Liver (tissue), 9 donors: ENCODE measurements around the gene MYO18A. TPM values are rescaled to one million over a fixed set of nuclear protein-coding genes. Genes with fewer than 3 reads are reported as not detected.
"Not testable (repeated sequence)": the region's sequence is repeated elsewhere in the genome, so short reads cannot be mapped to it uniquely, and the experiment has no call there.

Source experiments
- DNase-seq: peaks from one replicate; pipeline ENCODE4 v3.0.0-alpha.2; 2017; ENCODE audit warnings: low spot score
- H3K27ac ChIP-seq, 2 donors: one replicate each; pipeline ENCODE4 v1.7.0; 2013; ENCODE audit warnings: inconsistent platforms in 2 of 2, low read length in 2 of 2, control low read depth in 1 of 2, low read depth in 1 of 2, mild to moderate bottlenecking in 1 of 2
- H3K27me3 ChIP-seq, 4 donors: one replicate each; pipeline versions ENCODE4 v1.6.1 to v1.7.0; 2013; ENCODE audit warnings: low read length in 3 of 4, inconsistent platforms in 1 of 4, mild to moderate bottlenecking in 1 of 4, moderate library complexity in 1 of 4; ENCODE audit not compliant: control insufficient read depth in 4 of 4, insufficient read depth in 4 of 4
- H3K36me3 ChIP-seq, 4 donors: one replicate each; pipeline versions ENCODE4 v1.6.1 to v1.7.0; 2013; ENCODE audit warnings: low read length in 3 of 4, mild to moderate bottlenecking in 3 of 4, low read depth in 1 of 4, moderate library complexity in 1 of 4; ENCODE audit not compliant: control insufficient read depth in 4 of 4, insufficient read depth in 3 of 4
- H3K4me1 ChIP-seq, 4 donors: one replicate each; pipeline versions ENCODE4 v1.6.1 to v1.7.0; 2013; ENCODE audit warnings: low read length in 3 of 4, mild to moderate bottlenecking in 3 of 4, moderate library complexity in 1 of 4; ENCODE audit not compliant: control insufficient read depth in 4 of 4, insufficient read depth in 4 of 4
- H3K4me3 ChIP-seq, 3 donors: one replicate each; pipeline versions ENCODE4 v1.6.1 to v1.7.0; 2013; ENCODE audit warnings: low read length in 3 of 3, control low read depth in 1 of 3, low read depth in 1 of 3, mild to moderate bottlenecking in 1 of 3
- H3K9ac ChIP-seq, 2 donors: one replicate each; pipeline ENCODE4 v1.7.0; 2013; ENCODE audit warnings: low read length in 2 of 2, mild to moderate bottlenecking in 2 of 2, moderate library complexity in 2 of 2, control low read depth in 1 of 2, low read depth in 1 of 2
- H3K9me3 ChIP-seq, 4 donors: one replicate each; pipeline versions ENCODE4 v1.6.1 to v1.7.0; 2013; ENCODE audit warnings: low read length in 3 of 4; ENCODE audit not compliant: control insufficient read depth in 4 of 4
- FOXA1 ChIP-seq: IDR thresholded peaks from 2 replicates; pipeline ENCODE4 v1.6.1; 2016; ENCODE audit warnings: antibody characterized with exemption
- FOXA2 ChIP-seq: IDR thresholded peaks from 2 replicates; pipeline ENCODE4 v1.6.1; 2016; ENCODE audit warnings: antibody characterized with exemption
- GABPA ChIP-seq, 2 donors: IDR thresholded peaks in 1 of 2; conservative IDR thresholded peaks in 1 of 2; 2 replicates each; pipeline ENCODE4 v1.6.1; 2016; ENCODE audit warnings: antibody characterized with exemption in 2 of 2, mild to moderate bottlenecking in 1 of 2, moderate library complexity in 1 of 2
- HNF4G ChIP-seq: IDR thresholded peaks from 2 replicates; pipeline ENCODE4 v1.6.1; 2016; ENCODE audit warnings: antibody characterized with exemption
- RXRA ChIP-seq, 2 donors: IDR thresholded peaks; 2 replicates each; pipeline ENCODE4 v1.6.1; 2017 to 2018; ENCODE audit warnings: antibody characterized with exemption in 2 of 2, mild to moderate bottlenecking in 1 of 2
- SP1 ChIP-seq: IDR thresholded peaks from 2 replicates; pipeline ENCODE4 v1.6.1; 2018; ENCODE audit warnings: antibody characterized with exemption, mild to moderate bottlenecking
- TAF1 ChIP-seq: conservative IDR thresholded peaks from 2 replicates; pipeline ENCODE4 v1.6.1; 2016; ENCODE audit warnings: antibody characterized with exemption, mild to moderate bottlenecking
- YY1 ChIP-seq: IDR thresholded peaks from 2 replicates; pipeline ENCODE4 v1.6.1; 2016; ENCODE audit warnings: antibody characterized with exemption, mild to moderate bottlenecking
- WGBS: extraction: QIAGEN DNeasy Blood & Tissue Kit; methylation state at CpG from one replicate; pipeline ENCODE4 v1.1.7; 2013; 5-methylcytosine and 5-hydroxymethylcytosine counted together
- polyA plus RNA-seq, 2 donors: library from polyadenylated mRNA; stranded (reverse) in 1 of 2; unstranded in 1 of 2; fragments of 200-250 nt in 1 of 2; fragments of >200 nt in 1 of 2; fragmentation: Nextera tagmentation in 1 of 2; extraction: Ambion mirVana in 1 of 2; gene quantifications; one replicate each; pipeline versions ENCODE4 v1.2.1 to v1.2.3, GENCODE V29; 2013 to 2015
- total RNA-seq, 2 donors: library from RNA; depleted of rRNA; stranded (reverse); fragments of >200 nt; gene quantifications; one replicate each; pipeline ENCODE4 v1.2.3, GENCODE V29; 2014
- TF ChIP-seq, protein P1 (sequence below): IDR thresholded peaks from 2 replicates; pipeline ENCODE4 v1.6.1; 2016; ENCODE audit warnings: antibody characterized with exemption, mild to moderate bottlenecking
- TF ChIP-seq, protein P2 (sequence below): IDR thresholded peaks from 2 replicates; pipeline ENCODE4 v1.6.1; 2016; ENCODE audit warnings: antibody characterized with exemption
- TF ChIP-seq, protein P3 (sequence below): fragments of 150-350 bp; IDR thresholded peaks from 2 replicates; pipeline ENCODE4 v1.5.1; 2017; ENCODE audit warnings: improper control_type of control experiment, low read depth, low read length; ENCODE audit not compliant: missing input control
- donor health status: healthy.
- donor health status: healthy.
- donor health status: healthy.
- donor health status: healthy.
- donor health status: healthy.

The MYO18A gene
- total and polyA plus RNA-seq, 4 donors = 26.3 to 81.6 (median 37.3) TPM

DNA sequence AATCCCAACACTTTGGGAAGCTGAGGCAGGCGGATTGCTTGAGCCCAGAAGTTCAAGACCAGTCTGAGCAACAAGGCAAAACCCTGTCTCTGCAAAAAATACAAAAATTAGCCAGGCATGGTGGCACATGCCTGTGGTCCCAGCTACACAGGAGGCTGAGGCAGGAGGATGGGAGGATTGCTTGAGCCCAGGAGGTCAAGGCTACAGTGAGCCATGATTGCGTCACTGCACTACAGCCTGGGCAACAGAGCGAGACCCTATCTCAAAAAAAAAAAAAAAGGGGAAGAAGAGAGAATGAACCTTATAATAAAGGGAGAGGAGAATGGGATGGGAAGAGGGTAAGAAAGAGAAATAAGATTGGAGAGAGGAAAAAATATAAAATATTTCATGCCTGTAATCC, 91.4 kb downstream of the MYO18A start:
- H3K9me3 ChIP-seq, DNase-seq, H3K4me1 ChIP-seq, H3K27ac ChIP-seq, H3K9ac ChIP-seq, H3K27me3 ChIP-seq, H3K4me3 ChIP-seq: not testable (repeated sequence)
- peaks cover 24 to 90% (median 81%) of the 10 kb centered on the region in 4 donors for H3K36me3 ChIP-seq
- 94% methylated on average over 3 of the region's 3 CpGs for WGBS

DNA sequence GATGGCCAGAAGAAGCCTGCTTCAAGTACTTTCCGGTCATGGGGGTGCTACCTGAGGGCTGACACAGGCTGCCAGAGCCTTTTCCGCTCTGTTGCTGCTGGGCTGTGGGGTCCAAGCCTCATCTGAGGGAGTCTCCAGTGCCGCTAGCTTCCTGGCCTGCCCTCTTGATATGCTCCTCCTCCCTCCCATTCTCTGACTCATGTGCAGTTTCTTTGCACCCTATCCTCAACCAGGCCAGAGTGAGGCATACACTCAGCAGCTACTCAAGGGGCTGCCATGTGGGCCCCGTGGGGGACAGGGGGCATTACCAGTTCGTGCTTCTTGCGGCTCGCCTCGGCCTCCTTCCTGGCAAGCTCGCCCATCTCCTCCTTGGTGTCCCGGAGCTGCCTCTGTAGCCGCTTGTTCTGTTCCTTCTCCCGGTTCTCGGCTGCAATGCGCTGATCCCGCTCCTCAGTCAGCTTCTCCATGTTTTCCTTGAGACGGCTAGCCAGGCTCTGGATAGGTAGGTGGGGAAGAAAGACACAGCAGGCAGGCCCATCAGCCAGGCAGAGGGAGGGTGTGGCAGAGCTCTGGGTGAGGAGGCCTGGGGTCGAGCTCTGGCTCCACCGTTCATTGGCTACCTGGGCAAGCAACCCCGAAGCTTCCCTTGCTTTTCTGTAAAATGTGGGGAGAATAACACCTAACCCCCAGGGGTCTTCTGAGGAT, 93.4 kb downstream of the MYO18A start:
- H3K9me3 ChIP-seq = no peaks in the 10 kb centered on the region
- 95% methylated on average over 19 of the region's 19 CpGs for WGBS
- no peaks in the 10 kb centered on the region for H3K27me3 ChIP-seq
- peaks cover 19 to 85% (median 76%) of the 10 kb centered on the region in 4 donors for H3K36me3 ChIP-seq
- H3K9ac ChIP-seq = no peak overlapping the region
- TF ChIP-seq HNF4G (no peak), FOXA1 (no peak), YY1 (no peak)
- DNase-seq = no peak
- H3K27ac ChIP-seq = no peak overlapping the region
- no peaks in the 10 kb centered on the region for H3K4me1 ChIP-seq
- no peak overlapping the region for H3K4me3 ChIP-seq

DNA sequence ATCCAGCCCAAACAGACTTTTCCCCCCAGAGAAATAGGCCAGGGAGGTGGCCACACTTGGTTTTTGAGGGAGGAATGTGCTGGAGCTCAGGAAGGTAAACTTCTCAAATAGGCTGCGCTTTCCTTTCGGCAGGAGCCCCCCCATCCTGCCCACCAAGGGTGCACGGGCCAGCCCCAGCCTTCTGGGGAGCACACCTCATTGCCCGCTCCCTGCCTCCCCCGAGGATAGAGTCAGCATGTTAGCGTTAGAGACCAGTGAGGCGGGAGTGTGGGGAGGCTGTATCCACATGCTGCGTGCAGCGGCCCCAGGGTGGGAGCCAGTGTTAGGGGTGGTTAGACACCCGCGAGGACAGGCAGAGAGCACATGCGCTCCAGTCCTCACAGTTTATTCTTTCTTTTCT, 95.0 kb downstream of the MYO18A start:
- H3K36me3 ChIP-seq = peaks cover 18 to 79% (median 69%) of the 10 kb centered on the region in 4 donors
- H3K27ac ChIP-seq = no peak overlapping the region
- no peaks in the 10 kb centered on the region for H3K4me1 ChIP-seq
- no peaks in the 10 kb centered on the region for H3K27me3 ChIP-seq
- DNase-seq = no peak
- TF ChIP-seq, protein P1, sequence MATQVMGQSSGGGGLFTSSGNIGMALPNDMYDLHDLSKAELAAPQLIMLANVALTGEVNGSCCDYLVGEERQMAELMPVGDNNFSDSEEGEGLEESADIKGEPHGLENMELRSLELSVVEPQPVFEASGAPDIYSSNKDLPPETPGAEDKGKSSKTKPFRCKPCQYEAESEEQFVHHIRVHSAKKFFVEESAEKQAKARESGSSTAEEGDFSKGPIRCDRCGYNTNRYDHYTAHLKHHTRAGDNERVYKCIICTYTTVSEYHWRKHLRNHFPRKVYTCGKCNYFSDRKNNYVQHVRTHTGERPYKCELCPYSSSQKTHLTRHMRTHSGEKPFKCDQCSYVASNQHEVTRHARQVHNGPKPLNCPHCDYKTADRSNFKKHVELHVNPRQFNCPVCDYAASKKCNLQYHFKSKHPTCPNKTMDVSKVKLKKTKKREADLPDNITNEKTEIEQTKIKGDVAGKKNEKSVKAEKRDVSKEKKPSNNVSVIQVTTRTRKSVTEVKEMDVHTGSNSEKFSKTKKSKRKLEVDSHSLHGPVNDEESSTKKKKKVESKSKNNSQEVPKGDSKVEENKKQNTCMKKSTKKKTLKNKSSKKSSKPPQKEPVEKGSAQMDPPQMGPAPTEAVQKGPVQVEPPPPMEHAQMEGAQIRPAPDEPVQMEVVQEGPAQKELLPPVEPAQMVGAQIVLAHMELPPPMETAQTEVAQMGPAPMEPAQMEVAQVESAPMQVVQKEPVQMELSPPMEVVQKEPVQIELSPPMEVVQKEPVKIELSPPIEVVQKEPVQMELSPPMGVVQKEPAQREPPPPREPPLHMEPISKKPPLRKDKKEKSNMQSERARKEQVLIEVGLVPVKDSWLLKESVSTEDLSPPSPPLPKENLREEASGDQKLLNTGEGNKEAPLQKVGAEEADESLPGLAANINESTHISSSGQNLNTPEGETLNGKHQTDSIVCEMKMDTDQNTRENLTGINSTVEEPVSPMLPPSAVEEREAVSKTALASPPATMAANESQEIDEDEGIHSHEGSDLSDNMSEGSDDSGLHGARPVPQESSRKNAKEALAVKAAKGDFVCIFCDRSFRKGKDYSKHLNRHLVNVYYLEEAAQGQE = no peak
- TF ChIP-seq RXRA (IDR thresholded peaks at IDR 0.05) (no peak), TAF1 (no peak), FOXA1 (no peak), FOXA2 (no peak), SP1 (no peak), GABPA (IDR thresholded peaks at IDR 0.05 in 1 of 2, conservative IDR thresholded peaks at IDR 0.05 in 1 of 2) (no peak), HNF4G (no peak)
- TF ChIP-seq, protein P2, sequence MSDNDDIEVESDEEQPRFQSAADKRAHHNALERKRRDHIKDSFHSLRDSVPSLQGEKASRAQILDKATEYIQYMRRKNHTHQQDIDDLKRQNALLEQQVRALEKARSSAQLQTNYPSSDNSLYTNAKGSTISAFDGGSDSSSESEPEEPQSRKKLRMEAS = no peak
- TF ChIP-seq, protein P3, sequence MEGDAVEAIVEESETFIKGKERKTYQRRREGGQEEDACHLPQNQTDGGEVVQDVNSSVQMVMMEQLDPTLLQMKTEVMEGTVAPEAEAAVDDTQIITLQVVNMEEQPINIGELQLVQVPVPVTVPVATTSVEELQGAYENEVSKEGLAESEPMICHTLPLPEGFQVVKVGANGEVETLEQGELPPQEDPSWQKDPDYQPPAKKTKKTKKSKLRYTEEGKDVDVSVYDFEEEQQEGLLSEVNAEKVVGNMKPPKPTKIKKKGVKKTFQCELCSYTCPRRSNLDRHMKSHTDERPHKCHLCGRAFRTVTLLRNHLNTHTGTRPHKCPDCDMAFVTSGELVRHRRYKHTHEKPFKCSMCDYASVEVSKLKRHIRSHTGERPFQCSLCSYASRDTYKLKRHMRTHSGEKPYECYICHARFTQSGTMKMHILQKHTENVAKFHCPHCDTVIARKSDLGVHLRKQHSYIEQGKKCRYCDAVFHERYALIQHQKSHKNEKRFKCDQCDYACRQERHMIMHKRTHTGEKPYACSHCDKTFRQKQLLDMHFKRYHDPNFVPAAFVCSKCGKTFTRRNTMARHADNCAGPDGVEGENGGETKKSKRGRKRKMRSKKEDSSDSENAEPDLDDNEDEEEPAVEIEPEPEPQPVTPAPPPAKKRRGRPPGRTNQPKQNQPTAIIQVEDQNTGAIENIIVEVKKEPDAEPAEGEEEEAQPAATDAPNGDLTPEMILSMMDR = no peak
- no peak overlapping the region for H3K9ac ChIP-seq
- no peak overlapping the region for H3K4me3 ChIP-seq
- no peaks in the 10 kb centered on the region for H3K9me3 ChIP-seq
- WGBS = 93% methylated on average over 12 of the region's 12 CpGs
